Tibial nerve (tissue), 4 donors: ENCODE data around the gene SELENOW. TPM values are rescaled to one million over a fixed set of nuclear protein-coding genes. Genes with fewer than 3 reads are reported as not detected.

Experiments used
- DNase-seq, 2 donors: peaks; one replicate each; pipeline ENCODE4 v3.0.0-alpha.2; 2019; ENCODE audit warnings: low spot score in 2 of 2
- H3K27ac ChIP-seq, 4 donors: fragments of 200-600 bp; sonication (generic) in 3 of 4; one replicate each; pipeline ENCODE4 v1.5.1; 2017 to 2019; ENCODE audit warnings: mild to moderate bottlenecking in 1 of 4
- H3K27me3 ChIP-seq, 2 donors: fragments of 200-600 bp; sonication (generic) in 1 of 2; one replicate each; pipeline versions ENCODE4 v1.5.1 to v1.6.0; 2017 to 2019
- H3K36me3 ChIP-seq, 3 donors: fragments of 200-600 bp; sonication (generic); one replicate each; pipeline ENCODE4 v1.5.1; 2018 to 2019
- H3K4me1 ChIP-seq, 4 donors: fragments of 200-600 bp; sonication (generic) in 3 of 4; one replicate each; pipeline ENCODE4 v1.5.1; 2017 to 2019
- H3K4me3 ChIP-seq, 4 donors: fragments of 200-600 bp; sonication (generic) in 3 of 4; one replicate each; pipeline ENCODE4 v1.5.1; 2017 to 2019; ENCODE audit warnings: mild to moderate bottlenecking in 1 of 4, moderate library complexity in 1 of 4
- H3K9me3 ChIP-seq, 4 donors: fragments of 200-600 bp; sonication (generic) in 3 of 4; one replicate each; pipeline ENCODE4 v1.5.1; 2017 to 2019
- EP300 ChIP-seq, 2 donors: sonication (generic); formaldehyde crosslinking; IDR thresholded peaks; one replicate each; pipeline ENCODE4 v1.6.1; 2017; ENCODE audit warnings: antibody characterized with exemption in 2 of 2, mild to moderate bottlenecking in 1 of 2
- POLR2A ChIP-seq, 2 donors: fragments of 450-650 bp; IDR thresholded peaks; one replicate each; pipeline ENCODE4 v1.6.1; 2017; ENCODE audit warnings: antibody characterized with exemption in 2 of 2, mild to moderate bottlenecking in 2 of 2, moderate library complexity in 2 of 2
- WGBS, 2 donors: methylation state at CpG; one replicate each; pipeline ENCODE4 v1.1.5; 2018; 5-methylcytosine and 5-hydroxymethylcytosine counted together
- total RNA-seq, 4 donors: library from RNA; depleted of rRNA; stranded (reverse); fragments of >200 nt; gene quantifications; one replicate each; pipeline ENCODE4 v1.1.0, GENCODE V29; 2016
- TF ChIP-seq, protein P1 (sequence below), 5 experiments: fragments of 200-600 bp in 3 of 5; fragments of 450-650 bp in 2 of 5; sonication (generic) in 3 of 5; IDR thresholded peaks; one replicate each; pipeline ENCODE4 v1.5.1; 2016 to 2019; ENCODE audit warnings: antibody characterized with exemption in 5 of 5, mild to moderate bottlenecking in 3 of 5, moderate library complexity in 2 of 5

SELENOW gene
- 100 to 1,000 TPM; 495 to 841 (median 572) TPM for total RNA-seq

DNA sequence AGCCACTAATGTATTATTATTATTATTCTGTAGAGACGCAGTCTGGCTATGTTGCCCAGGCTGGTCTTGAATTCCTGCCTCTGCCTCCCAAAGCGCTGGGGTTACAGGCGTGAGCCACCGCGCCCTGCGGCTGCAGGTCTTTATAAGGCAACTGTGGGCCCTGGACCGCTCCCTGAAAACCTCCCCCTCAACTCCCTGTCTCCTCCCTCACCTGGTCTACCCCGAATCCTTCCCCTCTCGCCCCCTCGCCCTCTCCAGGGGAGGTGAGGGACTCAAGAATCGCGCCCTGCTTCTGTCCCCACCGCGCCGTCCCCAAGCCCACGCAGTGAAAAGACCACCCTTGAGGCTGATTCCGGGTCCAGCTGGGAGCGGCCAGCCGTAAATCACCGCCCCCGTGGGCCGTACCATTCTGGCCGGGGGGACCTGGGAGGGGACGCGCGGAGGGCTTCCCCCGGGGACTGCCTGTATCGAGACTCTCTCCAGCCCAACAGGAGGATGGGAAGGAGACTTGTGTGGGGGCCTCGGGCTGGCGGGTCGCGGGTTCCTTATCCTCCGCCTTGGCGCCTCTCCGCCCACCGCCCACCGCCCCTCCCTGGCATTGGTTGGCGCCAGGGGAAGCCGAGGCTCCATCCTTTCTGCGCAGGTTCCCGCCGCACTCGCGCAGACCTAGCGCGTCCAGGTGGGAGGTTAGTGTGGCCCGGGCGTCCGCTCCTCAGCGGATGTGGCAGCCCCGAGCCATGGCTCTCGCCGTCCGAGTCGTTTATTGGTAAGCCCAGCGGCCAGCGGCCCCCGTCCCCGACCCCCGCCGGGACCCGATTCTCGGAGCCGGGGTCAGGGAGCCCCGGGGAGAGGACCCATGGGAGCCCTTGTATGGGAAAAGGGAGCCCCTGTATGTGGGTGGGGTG is at the start of gene SELENOW:
TSS of gene SELENOW (plus strand) at position 655 of the 905 bp plus-strand sequence. CDS start at position 738, 83 bp downstream.
- H3K27me3 ChIP-seq: no peaks in the 10 kb centered on the region
- peak within 1 kb of the TSS; percentile 98 to 100 (median 98) for H3K27ac ChIP-seq
- peak within 1 kb of the TSS; percentile 88 to 99 (median 94) for H3K4me3 ChIP-seq
- H3K4me1 ChIP-seq: peaks cover 0 to 71% (median 39%) of the 10 kb centered on the region in 4 donors
- peaks cover 0 to 25% (median 0%) of the 10 kb centered on the region in 3 donors for H3K36me3 ChIP-seq
- DNase-seq: peak; percentile 65 to 67
- 0% methylated on average over 42 to 49 of the region's 65 CpGs for WGBS, 2 donors
- H3K9me3 ChIP-seq: no peaks in the 10 kb centered on the region
- peak; percentile 82 to 96 for TF ChIP-seq POLR2A (IDR thresholded peaks at IDR 0.05)
- TF ChIP-seq EP300 (IDR thresholded peaks at IDR 0.05): peak; percentile 63 to 99
- TF ChIP-seq, protein P1, sequence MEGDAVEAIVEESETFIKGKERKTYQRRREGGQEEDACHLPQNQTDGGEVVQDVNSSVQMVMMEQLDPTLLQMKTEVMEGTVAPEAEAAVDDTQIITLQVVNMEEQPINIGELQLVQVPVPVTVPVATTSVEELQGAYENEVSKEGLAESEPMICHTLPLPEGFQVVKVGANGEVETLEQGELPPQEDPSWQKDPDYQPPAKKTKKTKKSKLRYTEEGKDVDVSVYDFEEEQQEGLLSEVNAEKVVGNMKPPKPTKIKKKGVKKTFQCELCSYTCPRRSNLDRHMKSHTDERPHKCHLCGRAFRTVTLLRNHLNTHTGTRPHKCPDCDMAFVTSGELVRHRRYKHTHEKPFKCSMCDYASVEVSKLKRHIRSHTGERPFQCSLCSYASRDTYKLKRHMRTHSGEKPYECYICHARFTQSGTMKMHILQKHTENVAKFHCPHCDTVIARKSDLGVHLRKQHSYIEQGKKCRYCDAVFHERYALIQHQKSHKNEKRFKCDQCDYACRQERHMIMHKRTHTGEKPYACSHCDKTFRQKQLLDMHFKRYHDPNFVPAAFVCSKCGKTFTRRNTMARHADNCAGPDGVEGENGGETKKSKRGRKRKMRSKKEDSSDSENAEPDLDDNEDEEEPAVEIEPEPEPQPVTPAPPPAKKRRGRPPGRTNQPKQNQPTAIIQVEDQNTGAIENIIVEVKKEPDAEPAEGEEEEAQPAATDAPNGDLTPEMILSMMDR (IDR thresholded peaks at IDR 0.05): peak in 1 of 5 experiments; percentile 57

- peaks cover 0 to 53% (median 14%) of the 10 kb centered on the region in 4 donors for H3K4me1 ChIP-seq
- peak; percentile 46 to 64 for DNase-seq
- WGBS, 2 donors: 28 to 35% methylated on average over 9 of the region's 9 CpGs
These were observed 49.1 kb upstream of the SELENOW start for GRCh38 chr19:47729468-47729798.

GRCh38 chr19:47729799-47730520 is 48.5 kb upstream of the SELENOW start:
- TF ChIP-seq EP300 (IDR thresholded peaks at IDR 0.05) (peak in 1 of 2 donors; percentile 38), POLR2A (IDR thresholded peaks at IDR 0.05) (no peak)
- TF ChIP-seq, protein P1 (IDR thresholded peaks at IDR 0.05): no peak
- 35 to 43% methylated on average over 30 of the region's 30 CpGs for WGBS, 2 donors
- DNase-seq: peak; percentile 56 to 63
- Histone ChIP-seq H3K4me3 (peak overlapping the region in 1 of 4 donors; percentile 41), H3K36me3 (peaks cover 0 to 69% (median 5%) of the 10 kb centered on the region in 3 donors), H3K4me1 (peaks cover 0 to 49% (median 14%) of the 10 kb centered on the region in 4 donors), H3K27ac (peak overlapping the region; percentile 67 to 90 (median 85)), H3K9me3 (no peaks in the 10 kb centered on the region), H3K27me3 (no peaks in the 10 kb centered on the region)

More at GRCh38 chr19:47729468-47729798, 49.1 kb upstream of the SELENOW start:
- no peaks in the 10 kb centered on the region for H3K27me3 ChIP-seq
- TF ChIP-seq POLR2A (IDR thresholded peaks at IDR 0.05): no peak
- TF ChIP-seq, protein P1 (IDR thresholded peaks at IDR 0.05): no peak
- TF ChIP-seq EP300 (IDR thresholded peaks at IDR 0.05): no peak
- peaks cover 0 to 72% (median 5%) of the 10 kb centered on the region in 3 donors for H3K36me3 ChIP-seq
- no peaks in the 10 kb centered on the region for H3K9me3 ChIP-seq
- H3K27ac ChIP-seq: peak overlapping the region; percentile 67 to 90 (median 85)
- H3K4me3 ChIP-seq: peak overlapping the region in 1 of 4 donors; percentile 41

DNA sequence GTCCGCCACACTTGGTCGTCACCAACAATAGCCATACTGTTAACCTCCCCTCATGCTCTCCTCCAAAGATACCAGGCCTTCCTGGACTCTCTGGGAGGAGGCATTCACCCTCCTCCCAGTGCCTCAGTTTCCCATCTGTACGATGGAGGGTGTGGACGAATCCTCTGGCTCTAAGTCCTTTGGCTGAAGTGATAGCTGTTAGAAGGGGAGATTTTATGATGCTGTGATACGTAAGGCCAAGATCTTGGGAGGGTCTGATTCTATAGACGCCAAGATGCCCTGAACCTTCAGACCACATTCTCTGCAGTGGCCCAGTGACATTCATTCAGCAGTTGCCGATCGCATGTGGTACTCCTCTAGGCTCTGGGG is 48.0 kb upstream of the SELENOW start:
- Histone ChIP-seq H3K27me3 (no peaks in the 10 kb centered on the region), H3K4me1 (peaks cover 0 to 49% (median 14%) of the 10 kb centered on the region in 4 donors), H3K27ac (peak overlapping the region in 3 of 4 donors; percentile 82 to 90 (median 88)), H3K9me3 (no peaks in the 10 kb centered on the region), H3K36me3 (peaks cover 0 to 72% (median 5%) of the 10 kb centered on the region in 3 donors), H3K4me3 (no peak overlapping the region)
- DNase-seq: no peak
- TF ChIP-seq EP300 (IDR thresholded peaks at IDR 0.05) (no peak), POLR2A (IDR thresholded peaks at IDR 0.05) (no peak)
- TF ChIP-seq, protein P1 (IDR thresholded peaks at IDR 0.05): no peak
- WGBS, 2 donors: 82 to 86% methylated on average over 8 of the region's 8 CpGs
